ENCODE data around the gene SRRM3. TPM values are rescaled to one million over a fixed set of nuclear protein-coding genes. Genes with fewer than 3 reads are reported as not detected.
"Not testable (repeated sequence)": the region's sequence is repeated elsewhere in the genome, so short reads cannot be mapped to it uniquely, and the experiment has no call there.

The SRRM3 gene
- 0.11 and 0.23 TPM in 2 replicates for total RNA-seq

- Mint-ChIP-seq H3K9me3 (no peaks in the 10 kb centered on the region), H3K4me3 (ENCODE audit: low read depth) (no peak within 1 kb of the TSS), H3K27me3 (ENCODE audit: low read depth) (peaks cover 6% of the 10 kb centered on the region), H3K4me1 (ENCODE audit: low read depth) (no peaks in the 10 kb centered on the region), H3K27ac (no peak within 1 kb of the TSS), H3K36me3 (ENCODE audit: low read depth) (no peaks in the 10 kb centered on the region)
- DNase-seq (ENCODE audit: low spot score): peak; percentile 80
- intact Hi-C loops (cut with micrococcal nuclease): loop anchor here (1.0 to 2.0 kb wide), 2 partner anchors 33 to 112 kb away; no protein-coding TSS in a partner anchor
These were observed at the start of gene SRRM3 for GRCh38 chr7:76201732-76202665. SRRM3 (plus strand) TSS chr7:76201896; CDS start chr7:76235067, 33,171 bp downstream.

- intact Hi-C loops (cut with micrococcal nuclease): no loop called here
- H3K36me3 Mint-ChIP-seq (ENCODE audit: low read depth): no peaks in the 10 kb centered on the region
- H3K9me3 Mint-ChIP-seq: no peaks in the 10 kb centered on the region
- no peak overlapping the region for H3K27ac Mint-ChIP-seq
- DNase-seq (ENCODE audit: low spot score): no peak
- H3K27me3 Mint-ChIP-seq (ENCODE audit: low read depth): no peaks in the 10 kb centered on the region
- H3K4me1 Mint-ChIP-seq (ENCODE audit: low read depth): peaks cover 23% of the 10 kb centered on the region
- H3K4me3 Mint-ChIP-seq (ENCODE audit: low read depth): no peak overlapping the region
These were observed 49.8 kb upstream of the SRRM3 start for GRCh38 chr7:76151932-76152331.

- H3K4me1 Mint-ChIP-seq (ENCODE audit: low read depth): peaks cover 25% of the 10 kb centered on the region
- H3K36me3 Mint-ChIP-seq (ENCODE audit: low read depth); H3K4me3 Mint-ChIP-seq (ENCODE audit: low read depth); intact Hi-C loops (cut with micrococcal nuclease); H3K9me3 Mint-ChIP-seq; H3K27me3 Mint-ChIP-seq (ENCODE audit: low read depth): not testable (repeated sequence)
- H3K27ac Mint-ChIP-seq: peak overlapping the region; percentile 25
- DNase-seq (ENCODE audit: low spot score): peak; percentile 59
These were observed 48.0 kb upstream of the SRRM3 start for GRCh38 chr7:76153571-76154230.

- DNase-seq (ENCODE audit: low spot score): no peak
- Mint-ChIP-seq H3K4me1 (ENCODE audit: low read depth) (peaks cover 21% of the 10 kb centered on the region), H3K27ac (no peak overlapping the region), H3K4me3 (ENCODE audit: low read depth) (no peak overlapping the region), H3K9me3 (no peaks in the 10 kb centered on the region), H3K27me3 (ENCODE audit: low read depth) (no peaks in the 10 kb centered on the region), H3K36me3 (ENCODE audit: low read depth) (no peaks in the 10 kb centered on the region)
- intact Hi-C loops (cut with micrococcal nuclease): no loop called here
These were observed 45.8 kb upstream of the SRRM3 start for GRCh38 chr7:76155938-76156337.

GRCh38 chr7:76156992-76157685 is 44.6 kb upstream of the SRRM3 start:
- H3K27me3 Mint-ChIP-seq (ENCODE audit: low read depth); intact Hi-C loops (cut with micrococcal nuclease); H3K4me3 Mint-ChIP-seq (ENCODE audit: low read depth); H3K36me3 Mint-ChIP-seq (ENCODE audit: low read depth); DNase-seq (ENCODE audit: low spot score); H3K9me3 Mint-ChIP-seq; H3K27ac Mint-ChIP-seq: not testable (repeated sequence)
- H3K4me1 Mint-ChIP-seq (ENCODE audit: low read depth): peaks cover 19% of the 10 kb centered on the region

GRCh38 chr7:76158416-76158815 is 43.3 kb upstream of the SRRM3 start:
- H3K9me3 Mint-ChIP-seq; H3K4me3 Mint-ChIP-seq (ENCODE audit: low read depth); H3K27ac Mint-ChIP-seq; H3K36me3 Mint-ChIP-seq (ENCODE audit: low read depth); intact Hi-C loops (cut with micrococcal nuclease); DNase-seq (ENCODE audit: low spot score); H3K27me3 Mint-ChIP-seq (ENCODE audit: low read depth): not testable (repeated sequence)
- peaks cover 10% of the 10 kb centered on the region for H3K4me1 Mint-ChIP-seq (ENCODE audit: low read depth)

GRCh38 chr7:76162416-76163170 is 39.1 kb upstream of the SRRM3 start:
- H3K9me3 Mint-ChIP-seq; DNase-seq (ENCODE audit: low spot score); H3K4me1 Mint-ChIP-seq (ENCODE audit: low read depth); H3K4me3 Mint-ChIP-seq (ENCODE audit: low read depth); intact Hi-C loops (cut with micrococcal nuclease); H3K36me3 Mint-ChIP-seq (ENCODE audit: low read depth); H3K27ac Mint-ChIP-seq; H3K27me3 Mint-ChIP-seq (ENCODE audit: low read depth): not testable (repeated sequence)

- H3K27me3 Mint-ChIP-seq (ENCODE audit: low read depth); H3K4me1 Mint-ChIP-seq (ENCODE audit: low read depth); H3K4me3 Mint-ChIP-seq (ENCODE audit: low read depth); intact Hi-C loops (cut with micrococcal nuclease); H3K36me3 Mint-ChIP-seq (ENCODE audit: low read depth); H3K9me3 Mint-ChIP-seq; DNase-seq (ENCODE audit: low spot score); H3K27ac Mint-ChIP-seq: not testable (repeated sequence)
These were observed 37.9 kb upstream of the SRRM3 start for GRCh38 chr7:76163812-76164211.

- DNase-seq (ENCODE audit: low spot score): no peak
- intact Hi-C loops (cut with micrococcal nuclease): no loop called here
- H3K4me3 Mint-ChIP-seq (ENCODE audit: low read depth): no peak overlapping the region
- no peaks in the 10 kb centered on the region for H3K36me3 Mint-ChIP-seq (ENCODE audit: low read depth)
- H3K27me3 Mint-ChIP-seq (ENCODE audit: low read depth): no peaks in the 10 kb centered on the region
- no peaks in the 10 kb centered on the region for H3K9me3 Mint-ChIP-seq
- H3K27ac Mint-ChIP-seq: peak overlapping the region; percentile 28
- H3K4me1 Mint-ChIP-seq (ENCODE audit: low read depth): peaks cover 4% of the 10 kb centered on the region
These were observed 36.4 kb upstream of the SRRM3 start for GRCh38 chr7:76165106-76165972.

- no peak for DNase-seq (ENCODE audit: low spot score)
- Mint-ChIP-seq H3K36me3 (ENCODE audit: low read depth) (no peaks in the 10 kb centered on the region), H3K4me1 (ENCODE audit: low read depth) (peaks cover 4% of the 10 kb centered on the region), H3K27ac (peak overlapping the region; percentile 88), H3K9me3 (no peaks in the 10 kb centered on the region), H3K4me3 (ENCODE audit: low read depth) (peak overlapping the region; percentile 79), H3K27me3 (ENCODE audit: low read depth) (no peaks in the 10 kb centered on the region)
- intact Hi-C loops (cut with micrococcal nuclease): loop anchor here (2.0 kb wide), 1 partner anchor 117 kb away; the partner anchor contains the start of gene MDH2
These were observed 35.7 kb upstream of the SRRM3 start for GRCh38 chr7:76165973-76166403.

GRCh38 chr7:76166404-76167255 is 35.1 kb upstream of the SRRM3 start:
- peaks cover 4% of the 10 kb centered on the region for H3K4me1 Mint-ChIP-seq (ENCODE audit: low read depth)
- peak overlapping the region; percentile 79 for H3K4me3 Mint-ChIP-seq (ENCODE audit: low read depth)
- no peaks in the 10 kb centered on the region for H3K36me3 Mint-ChIP-seq (ENCODE audit: low read depth)
- peak; percentile 92 for DNase-seq (ENCODE audit: low spot score)
- intact Hi-C loops (cut with micrococcal nuclease): loop anchor here (2.0 kb wide), 1 partner anchor 118 kb away; the partner anchor contains the start of gene MDH2
- H3K27ac Mint-ChIP-seq: peak overlapping the region; percentile 88
- H3K9me3 Mint-ChIP-seq: no peaks in the 10 kb centered on the region
- H3K27me3 Mint-ChIP-seq (ENCODE audit: low read depth): no peaks in the 10 kb centered on the region

Measured in activated T-helper 2 cell treated with anti-CD3 and anti-CD28 coated beads, Interferon-gamma antibody, Interleukin-2, Interleukin-4, amounts not matched to agents 10 μg/mL and 5 μg/mL and 100 μg/mL, durations not matched to agents 14 hours and 24 hours and 36 hours (primary cell).